Calu3 (cell line): ENCODE data around the gene KCNQ5. TPM values are rescaled to one million over a fixed set of nuclear protein-coding genes. Genes with fewer than 3 reads are reported as not detected.

Experiments
- BruUV-seq: library from RNA; stranded (reverse); fragments of 400-500 nt; replicated peaks from 2 replicates; lab custom pipeline; 2021; lab: Mats Ljungman, UMichigan
- CTCF ChIA-PET: fragments of 300-600 bp; sonication (Branson Sonifier 250); formaldehyde crosslinking; loops from one replicate; lab custom pipeline; 2022; ENCODE audit warnings: antibody characterized with exemption; lab: Charles Lee
- DNase-seq: peaks from one replicate; pipeline ENCODE4 v3.0.0; 2022
- H3K27ac Mint-ChIP-seq: one replicate; pipeline ENCODE4 v1.8.0; 2022; ENCODE audit warnings: mixed read lengths; ENCODE audit not compliant: unreplicated experiment
- H3K27me3 Mint-ChIP-seq: one replicate; pipeline ENCODE4 v1.8.0; 2022; ENCODE audit warnings: mixed read lengths; ENCODE audit not compliant: unreplicated experiment
- H3K36me3 Mint-ChIP-seq: one replicate; pipeline ENCODE4 v1.8.0; 2022; ENCODE audit warnings: mild to moderate bottlenecking, moderate library complexity, mixed read lengths; ENCODE audit not compliant: insufficient read depth, unreplicated experiment
- H3K4me1 Mint-ChIP-seq: one replicate; pipeline ENCODE4 v1.8.0; 2022; ENCODE audit warnings: mild to moderate bottlenecking, low read depth, mixed read lengths; ENCODE audit not compliant: unreplicated experiment
- H3K4me3 Mint-ChIP-seq: one replicate; pipeline ENCODE4 v1.8.0; 2022; ENCODE audit warnings: mild to moderate bottlenecking, low read depth, moderate library complexity, mixed read lengths; ENCODE audit not compliant: unreplicated experiment
- H3K9me3 Mint-ChIP-seq: one replicate; pipeline ENCODE4 v1.8.0; 2022; ENCODE audit warnings: low read depth, mixed read lengths; ENCODE audit not compliant: unreplicated experiment
- CTCF ChIP-seq: fragments of 200-600 bp; IDR thresholded peaks from one replicate; pipeline ENCODE4 v1.8.0; 2022; ENCODE audit warnings: antibody characterized with exemption; ENCODE audit not compliant: unreplicated experiment
- intact Hi-C: fragments of 100-400 bp; cut with micrococcal nuclease; formaldehyde crosslinking; loops from one replicate; pipeline ENCODE4 v1.10.0; 2022; ENCODE audit not compliant: unreplicated experiment
- total RNA-seq: library from RNA; stranded (reverse); gene quantifications from 2 replicates; pipeline ENCODE4 v1.2.3, GENCODE V29; 2022

KCNQ5 gene
- total RNA-seq, 1 experiment from 2014 or later, result not detected

GRCh38 chr6:73078908-73079610, 457.2 kb downstream of the KCNQ5 start:
- BruUV-seq, result no TSS peak
- CTCF ChIA-PET, result no interaction called here
- peaks cover 33% of the 10 kb centered on the region for H3K4me1 Mint-ChIP-seq
- no peaks in the 10 kb centered on the region for H3K36me3 Mint-ChIP-seq
- H3K27me3 Mint-ChIP-seq, result no peaks in the 10 kb centered on the region
- peak overlapping the region; percentile 67 for H3K27ac Mint-ChIP-seq
- no peak for TF ChIP-seq CTCF
- no peak for DNase-seq
- H3K4me3 Mint-ChIP-seq, result peak overlapping the region; percentile 38
- intact Hi-C loops, result no loop called here
- H3K9me3 Mint-ChIP-seq, result no peaks in the 10 kb centered on the region

GRCh38 chr6:73079611-73079955, 457.7 kb downstream of the KCNQ5 start:
- BruUV-seq, result no TSS peak
- intact Hi-C loops, result no loop called here
- no peaks in the 10 kb centered on the region for H3K36me3 Mint-ChIP-seq
- peak overlapping the region; percentile 67 for H3K27ac Mint-ChIP-seq
- H3K9me3 Mint-ChIP-seq, result no peaks in the 10 kb centered on the region
- TF ChIP-seq CTCF, result no peak
- CTCF ChIA-PET, result no interaction called here
- no peaks in the 10 kb centered on the region for H3K27me3 Mint-ChIP-seq
- peak overlapping the region; percentile 38 for H3K4me3 Mint-ChIP-seq
- peaks cover 33% of the 10 kb centered on the region for H3K4me1 Mint-ChIP-seq
- DNase-seq, result no peak

DNA sequence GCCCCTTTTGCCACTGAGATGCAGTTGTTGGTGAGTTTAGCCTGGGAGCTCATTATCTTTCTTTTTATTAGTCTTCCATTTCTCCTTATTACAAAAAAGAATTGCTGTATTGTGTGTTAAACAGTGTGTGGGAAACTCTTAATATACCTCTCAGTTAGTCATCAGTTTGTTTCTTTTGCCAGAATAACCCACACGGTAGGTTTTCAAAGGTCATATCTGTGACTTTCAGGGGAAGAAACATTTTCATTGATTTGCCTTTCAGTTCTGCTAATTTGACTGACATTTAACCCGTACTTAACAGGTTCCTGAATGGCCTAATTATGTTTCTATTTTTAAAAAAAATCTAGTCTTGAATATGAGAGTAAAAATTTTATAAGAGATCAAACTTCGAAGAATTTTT, 458.1 kb downstream of the KCNQ5 start:
- no peaks in the 10 kb centered on the region for H3K36me3 Mint-ChIP-seq
- peaks cover 33% of the 10 kb centered on the region for H3K4me1 Mint-ChIP-seq
- peak overlapping the region; percentile 67 for H3K27ac Mint-ChIP-seq
- no peaks in the 10 kb centered on the region for H3K9me3 Mint-ChIP-seq
- H3K4me3 Mint-ChIP-seq, result peak overlapping the region; percentile 38
- H3K27me3 Mint-ChIP-seq, result no peaks in the 10 kb centered on the region
- no peak for TF ChIP-seq CTCF
- CTCF ChIA-PET, result no interaction called here
- no TSS peak for BruUV-seq
- intact Hi-C loops, result no loop called here
- no peak for DNase-seq

DNA sequence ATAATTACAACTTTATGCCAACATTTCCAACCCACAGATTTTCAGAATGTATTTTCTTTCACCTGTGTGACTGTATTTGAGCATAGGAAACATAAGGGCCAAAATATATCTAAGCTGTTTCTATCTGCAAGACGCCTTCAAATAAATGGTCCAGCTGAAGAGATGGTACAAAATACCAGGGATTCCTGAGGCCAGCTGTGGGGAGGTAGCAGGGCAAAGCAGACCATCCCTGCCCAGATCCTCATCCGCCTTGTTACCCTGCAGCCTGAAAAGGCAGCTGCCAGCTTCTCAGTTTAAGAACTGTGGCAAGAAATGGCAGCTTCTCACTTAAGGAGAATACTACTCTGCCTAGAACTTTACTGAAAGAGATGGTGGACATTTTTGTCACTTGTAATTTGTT, 460.1 kb downstream of the KCNQ5 start:
- no TSS peak for BruUV-seq
- no peak overlapping the region for H3K27ac Mint-ChIP-seq
- peaks cover 33% of the 10 kb centered on the region for H3K4me1 Mint-ChIP-seq
- no peak for TF ChIP-seq CTCF
- no peaks in the 10 kb centered on the region for H3K9me3 Mint-ChIP-seq
- H3K36me3 Mint-ChIP-seq, result no peaks in the 10 kb centered on the region
- H3K27me3 Mint-ChIP-seq, result no peaks in the 10 kb centered on the region
- DNase-seq, result no peak
- no peak overlapping the region for H3K4me3 Mint-ChIP-seq
- intact Hi-C loops, result no loop called here
- CTCF ChIA-PET, result no interaction called here
